Loucy (cell line): ENCODE results near the gene CREB3L4.
"Not testable (repeated sequence)": the region's sequence is repeated elsewhere in the genome, so short reads cannot be mapped to it uniquely, and the experiment has no call there.

ENCODE experiments used
- EZH2phosphoT487 ChIP-seq: fragments of 200-600 bp; IDR thresholded peaks from 2 replicates; pipeline ENCODE4 v1.6.1; 2018; ENCODE audit warnings: antibody characterized with exemption, mild to moderate bottlenecking, moderate library complexity, borderline replicate concordance
- TF ChIP-seq, protein P1 (sequence below): fragments of 200-600 bp; sonication (generic); conservative IDR thresholded peaks from 2 replicates; pipeline ENCODE4 v1.5.1; 2014; ENCODE audit warnings: mild to moderate bottlenecking, antibody characterized with exemption, low read length

- TF ChIP-seq, protein P1, sequence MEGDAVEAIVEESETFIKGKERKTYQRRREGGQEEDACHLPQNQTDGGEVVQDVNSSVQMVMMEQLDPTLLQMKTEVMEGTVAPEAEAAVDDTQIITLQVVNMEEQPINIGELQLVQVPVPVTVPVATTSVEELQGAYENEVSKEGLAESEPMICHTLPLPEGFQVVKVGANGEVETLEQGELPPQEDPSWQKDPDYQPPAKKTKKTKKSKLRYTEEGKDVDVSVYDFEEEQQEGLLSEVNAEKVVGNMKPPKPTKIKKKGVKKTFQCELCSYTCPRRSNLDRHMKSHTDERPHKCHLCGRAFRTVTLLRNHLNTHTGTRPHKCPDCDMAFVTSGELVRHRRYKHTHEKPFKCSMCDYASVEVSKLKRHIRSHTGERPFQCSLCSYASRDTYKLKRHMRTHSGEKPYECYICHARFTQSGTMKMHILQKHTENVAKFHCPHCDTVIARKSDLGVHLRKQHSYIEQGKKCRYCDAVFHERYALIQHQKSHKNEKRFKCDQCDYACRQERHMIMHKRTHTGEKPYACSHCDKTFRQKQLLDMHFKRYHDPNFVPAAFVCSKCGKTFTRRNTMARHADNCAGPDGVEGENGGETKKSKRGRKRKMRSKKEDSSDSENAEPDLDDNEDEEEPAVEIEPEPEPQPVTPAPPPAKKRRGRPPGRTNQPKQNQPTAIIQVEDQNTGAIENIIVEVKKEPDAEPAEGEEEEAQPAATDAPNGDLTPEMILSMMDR, result not testable (repeated sequence)
- not testable (repeated sequence) for TF ChIP-seq EZH2phosphoT487
Observed at GRCh38 chr1:153979091-153979490, 11.4 kb downstream of the CREB3L4 start.
